PFSK-1 (cell line): ENCODE data around the gene CAMKMT.

Experiments
- FOXP2 ChIP-seq: optimal IDR thresholded peaks from 2 replicates; pipeline ENCODE3; 2011; ENCODE audit warnings: borderline replicate concordance, control low read depth, inconsistent platforms; ENCODE audit not compliant: insufficient read depth; ENCODE audit errors: extremely low read length, extremely low read depth
- POLR2AphosphoS5 ChIP-seq: IDR thresholded peaks from 2 replicates; pipeline ENCODE4 v1.6.1; 2012; ENCODE audit warnings: low read depth, mild to moderate bottlenecking, control low read depth, low read length, moderate library complexity
- SIN3A ChIP-seq: IDR thresholded peaks from 2 replicates; pipeline ENCODE4 v1.6.1; 2012; ENCODE audit warnings: mild to moderate bottlenecking, low read length, moderate library complexity, borderline replicate concordance; ENCODE audit not compliant: insufficient read depth
- TAF1 ChIP-seq: IDR thresholded peaks from 2 replicates; pipeline ENCODE4 v1.6.1; 2012; ENCODE audit warnings: low read length, control low read depth, borderline replicate concordance; ENCODE audit not compliant: insufficient read depth
- TF ChIP-seq, protein P1 (sequence below), 2 experiments: IDR thresholded peaks; 2 replicates each; pipeline versions ENCODE4 v1.6.1 to v1.8.0; 2011 to 2012; ENCODE audit warnings: low read depth in 2 of 2, low read length in 2 of 2, control low read depth in 1 of 2, inconsistent platforms in 1 of 2, mild to moderate bottlenecking in 1 of 2, moderate library complexity in 1 of 2; ENCODE audit not compliant: insufficient read depth in 1 of 2

The CAMKMT gene

DNA sequence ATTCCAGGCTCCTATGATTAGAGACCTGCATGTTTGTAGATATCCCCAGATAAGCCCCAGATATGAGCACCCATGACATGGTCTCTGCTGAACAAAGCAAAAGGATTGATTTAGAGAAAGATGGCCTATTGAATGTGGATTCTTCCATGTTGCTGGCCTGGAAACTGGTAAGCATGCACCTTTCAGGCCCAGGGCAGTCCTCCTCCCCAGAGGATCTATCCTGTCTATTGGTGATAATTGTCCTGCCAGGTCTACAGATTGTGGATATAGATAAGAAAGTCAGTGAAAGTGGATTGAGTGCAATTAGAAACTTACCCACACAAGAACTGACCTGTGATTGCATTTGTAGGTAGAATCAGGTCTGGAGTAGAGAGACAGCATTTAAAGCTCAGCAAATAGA, 322.8 kb downstream of the CAMKMT start:
- no peak for TF ChIP-seq TAF1
- no peak for TF ChIP-seq SIN3A
- TF ChIP-seq POLR2AphosphoS5 = no peak
- TF ChIP-seq FOXP2 = no peak
- TF ChIP-seq, protein P1, sequence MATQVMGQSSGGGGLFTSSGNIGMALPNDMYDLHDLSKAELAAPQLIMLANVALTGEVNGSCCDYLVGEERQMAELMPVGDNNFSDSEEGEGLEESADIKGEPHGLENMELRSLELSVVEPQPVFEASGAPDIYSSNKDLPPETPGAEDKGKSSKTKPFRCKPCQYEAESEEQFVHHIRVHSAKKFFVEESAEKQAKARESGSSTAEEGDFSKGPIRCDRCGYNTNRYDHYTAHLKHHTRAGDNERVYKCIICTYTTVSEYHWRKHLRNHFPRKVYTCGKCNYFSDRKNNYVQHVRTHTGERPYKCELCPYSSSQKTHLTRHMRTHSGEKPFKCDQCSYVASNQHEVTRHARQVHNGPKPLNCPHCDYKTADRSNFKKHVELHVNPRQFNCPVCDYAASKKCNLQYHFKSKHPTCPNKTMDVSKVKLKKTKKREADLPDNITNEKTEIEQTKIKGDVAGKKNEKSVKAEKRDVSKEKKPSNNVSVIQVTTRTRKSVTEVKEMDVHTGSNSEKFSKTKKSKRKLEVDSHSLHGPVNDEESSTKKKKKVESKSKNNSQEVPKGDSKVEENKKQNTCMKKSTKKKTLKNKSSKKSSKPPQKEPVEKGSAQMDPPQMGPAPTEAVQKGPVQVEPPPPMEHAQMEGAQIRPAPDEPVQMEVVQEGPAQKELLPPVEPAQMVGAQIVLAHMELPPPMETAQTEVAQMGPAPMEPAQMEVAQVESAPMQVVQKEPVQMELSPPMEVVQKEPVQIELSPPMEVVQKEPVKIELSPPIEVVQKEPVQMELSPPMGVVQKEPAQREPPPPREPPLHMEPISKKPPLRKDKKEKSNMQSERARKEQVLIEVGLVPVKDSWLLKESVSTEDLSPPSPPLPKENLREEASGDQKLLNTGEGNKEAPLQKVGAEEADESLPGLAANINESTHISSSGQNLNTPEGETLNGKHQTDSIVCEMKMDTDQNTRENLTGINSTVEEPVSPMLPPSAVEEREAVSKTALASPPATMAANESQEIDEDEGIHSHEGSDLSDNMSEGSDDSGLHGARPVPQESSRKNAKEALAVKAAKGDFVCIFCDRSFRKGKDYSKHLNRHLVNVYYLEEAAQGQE (IDR thresholded peaks at IDR 0.05; ENCODE audit: insufficient read depth in 1 of 2, low read depth in 2 of 2, low read length in 2 of 2) = no peak

DNA sequence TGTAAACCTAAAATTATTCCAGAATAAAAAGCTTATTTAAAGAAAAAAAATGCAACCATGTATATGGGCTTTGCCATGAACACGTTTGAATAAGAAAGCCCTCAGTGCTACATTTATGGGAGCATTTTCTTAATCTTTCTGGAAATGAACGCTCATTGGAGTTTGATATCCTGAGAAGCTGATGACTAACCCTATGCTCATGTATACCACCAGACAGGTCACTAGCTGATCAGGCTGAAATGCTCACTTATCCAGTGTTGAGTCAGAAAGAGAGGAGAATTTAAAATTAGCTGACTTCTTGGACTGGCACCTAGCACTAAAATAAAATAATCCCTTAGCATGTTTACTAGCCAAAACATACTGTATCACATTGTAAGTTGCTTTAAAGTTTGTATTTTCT, 324.8 kb downstream of the CAMKMT start:
- no peak for TF ChIP-seq TAF1
- TF ChIP-seq POLR2AphosphoS5 = no peak
- TF ChIP-seq SIN3A = no peak
- TF ChIP-seq, protein P1 (IDR thresholded peaks at IDR 0.05; ENCODE audit: insufficient read depth in 1 of 2, low read depth in 2 of 2, low read length in 2 of 2) = no peak
- no peak for TF ChIP-seq FOXP2

DNA sequence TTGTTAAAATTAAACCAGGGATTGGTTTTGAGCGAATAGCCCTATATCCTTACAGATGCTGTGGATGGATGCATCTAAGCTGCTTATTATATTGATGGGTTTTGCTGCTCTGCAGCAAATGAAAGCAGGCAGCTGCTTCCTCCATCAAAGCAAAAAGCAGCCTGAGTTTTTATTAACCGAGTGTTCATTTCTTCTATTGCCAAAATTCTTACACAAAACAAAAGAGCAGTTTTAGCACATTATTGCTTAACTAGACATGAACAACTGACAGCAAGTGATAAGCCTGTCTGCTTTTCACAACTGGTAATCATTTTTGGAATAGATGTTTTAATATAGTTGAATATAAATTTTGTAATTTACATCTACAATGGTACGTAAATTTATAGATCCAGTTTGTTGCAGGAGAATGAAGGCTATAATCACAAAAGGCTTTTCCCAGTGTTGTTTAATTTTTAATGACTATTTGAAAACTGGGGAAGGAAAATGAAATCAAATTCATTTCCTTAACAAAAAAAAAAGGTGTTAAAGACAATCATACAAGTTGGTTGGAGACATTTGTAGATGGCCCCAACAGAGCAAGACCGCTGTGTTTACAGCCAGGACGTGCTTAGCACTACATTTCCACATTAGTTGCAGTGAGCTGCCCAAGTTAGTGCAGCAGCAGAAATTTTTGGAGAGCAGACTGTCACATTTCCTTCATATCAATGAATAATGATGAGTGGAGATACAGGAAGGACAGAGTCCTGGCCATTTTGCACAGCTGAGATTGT, 326.1 kb downstream of the CAMKMT start:
- TF ChIP-seq POLR2AphosphoS5 (no peak), SIN3A (no peak), FOXP2 (no peak), TAF1 (no peak)
- TF ChIP-seq, protein P1 (IDR thresholded peaks at IDR 0.05; ENCODE audit: insufficient read depth in 1 of 2, low read depth in 2 of 2, low read length in 2 of 2) = no peak

DNA sequence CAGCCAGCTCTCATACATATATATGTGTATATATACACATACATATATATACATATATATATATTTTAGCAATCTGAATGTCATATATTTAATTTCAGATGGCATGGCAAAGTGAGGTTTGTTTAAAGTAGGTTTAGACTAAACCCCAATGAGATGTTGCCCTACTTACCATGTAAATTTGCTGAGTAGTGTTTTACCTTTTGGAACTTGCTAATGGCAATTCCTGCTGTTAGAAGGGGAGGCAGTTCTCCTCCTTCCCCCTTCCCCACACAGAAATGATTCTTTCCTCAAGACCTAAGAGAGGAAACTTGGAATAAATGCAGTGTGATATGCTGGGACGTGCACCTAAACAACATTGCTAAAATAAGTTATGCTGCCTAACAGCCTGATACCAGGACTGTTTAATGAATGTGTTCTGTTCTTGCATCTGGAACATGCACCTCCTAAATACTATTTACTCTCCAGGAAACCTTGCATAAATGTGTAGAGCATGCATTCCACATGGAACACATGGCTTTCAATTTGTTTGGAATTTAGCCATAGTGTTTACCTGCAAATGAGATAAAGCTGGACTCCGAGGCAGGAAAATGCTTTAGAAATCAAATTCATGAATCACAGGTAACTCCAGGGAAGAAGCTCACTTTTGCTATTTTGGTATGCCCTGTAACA, 326.8 kb downstream of the CAMKMT start:
- TF ChIP-seq SIN3A = no peak
- no peak for TF ChIP-seq FOXP2
- TF ChIP-seq, protein P1 (IDR thresholded peaks at IDR 0.05; ENCODE audit: insufficient read depth in 1 of 2, low read depth in 2 of 2, low read length in 2 of 2) = no peak
- TF ChIP-seq TAF1 = no peak
- no peak for TF ChIP-seq POLR2AphosphoS5
